RWPE2 (cell line): ENCODE results near the gene SH3GL2.

ENCODE experiments used
- ATAC-seq: fragments of 200-7000 bp; cut with Tn5 transposase; 3 replicates; pipeline ENCODE4 v1.9.1; 2021; ENCODE audit warnings: low read depth
- DNase-seq: peaks from one replicate; pipeline ENCODE4 v3.0.0-alpha.2; 2020; ENCODE audit warnings: low spot score
- H3K27ac ChIP-seq: fragments of 450-650 bp; 2 replicates; pipeline ENCODE4 v1.5.1; 2017; ENCODE audit warnings: mild to moderate bottlenecking; ENCODE audit not compliant: poor library complexity, severe bottlenecking
- H3K27me3 ChIP-seq: fragments of 250-450 bp; sonication (Bioruptor Pico); 2 replicates; pipeline ENCODE4 v1.5.1; 2021; ENCODE audit warnings: mild to moderate bottlenecking, moderate library complexity; ENCODE audit not compliant: insufficient read depth, poor library complexity, severe bottlenecking
- H3K36me3 ChIP-seq: fragments of 250-450 bp; sonication (Bioruptor Pico); 2 replicates; pipeline ENCODE4 v1.5.1; 2020; ENCODE audit warnings: low read depth, mild to moderate bottlenecking, moderate library complexity
- H3K4me1 ChIP-seq: fragments of 250-450 bp; sonication (Bioruptor Pico); 2 replicates; pipeline ENCODE4 v1.5.1; 2021; ENCODE audit warnings: mild to moderate bottlenecking, moderate library complexity; ENCODE audit not compliant: insufficient read depth, poor library complexity, severe bottlenecking
- H3K4me3 ChIP-seq: fragments of 250-450 bp; sonication (Bioruptor Pico); 2 replicates; pipeline ENCODE4 v1.5.1; 2021; ENCODE audit warnings: mild to moderate bottlenecking, moderate library complexity; ENCODE audit not compliant: severe bottlenecking
- H3K9me3 ChIP-seq: fragments of 250-450 bp; sonication (Bioruptor Pico); 2 replicates; pipeline ENCODE4 v1.5.1; 2021; ENCODE audit warnings: mild to moderate bottlenecking, moderate library complexity; ENCODE audit not compliant: severe bottlenecking
- TF ChIP-seq, protein P1 (sequence below): fragments of 450-650 bp; IDR thresholded peaks from one replicate; pipeline ENCODE4 v1.5.1; 2017; ENCODE audit warnings: mild to moderate bottlenecking, moderate library complexity; ENCODE audit not compliant: poor library complexity, severe bottlenecking

SH3GL2 gene

DNA sequence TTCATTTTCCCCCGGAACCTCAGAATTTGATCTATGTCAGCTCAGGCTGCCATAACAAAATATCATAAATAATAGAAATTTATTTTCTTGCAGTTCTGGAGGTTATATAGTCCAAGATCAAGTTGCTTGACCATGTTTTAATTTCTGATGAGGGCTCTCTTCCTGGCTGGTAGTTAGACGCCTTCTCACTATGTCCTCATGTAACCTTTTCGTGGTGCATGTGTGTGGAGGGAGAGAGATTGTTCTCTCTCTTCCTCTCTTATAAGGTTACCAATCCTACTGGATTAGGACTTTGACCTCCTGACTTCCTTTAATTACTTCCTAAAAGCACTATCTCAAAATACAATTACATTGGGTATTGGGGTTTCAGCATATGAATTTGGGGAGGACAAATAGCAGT, 198.6 kb downstream of the SH3GL2 start:
- TF ChIP-seq, protein P1, sequence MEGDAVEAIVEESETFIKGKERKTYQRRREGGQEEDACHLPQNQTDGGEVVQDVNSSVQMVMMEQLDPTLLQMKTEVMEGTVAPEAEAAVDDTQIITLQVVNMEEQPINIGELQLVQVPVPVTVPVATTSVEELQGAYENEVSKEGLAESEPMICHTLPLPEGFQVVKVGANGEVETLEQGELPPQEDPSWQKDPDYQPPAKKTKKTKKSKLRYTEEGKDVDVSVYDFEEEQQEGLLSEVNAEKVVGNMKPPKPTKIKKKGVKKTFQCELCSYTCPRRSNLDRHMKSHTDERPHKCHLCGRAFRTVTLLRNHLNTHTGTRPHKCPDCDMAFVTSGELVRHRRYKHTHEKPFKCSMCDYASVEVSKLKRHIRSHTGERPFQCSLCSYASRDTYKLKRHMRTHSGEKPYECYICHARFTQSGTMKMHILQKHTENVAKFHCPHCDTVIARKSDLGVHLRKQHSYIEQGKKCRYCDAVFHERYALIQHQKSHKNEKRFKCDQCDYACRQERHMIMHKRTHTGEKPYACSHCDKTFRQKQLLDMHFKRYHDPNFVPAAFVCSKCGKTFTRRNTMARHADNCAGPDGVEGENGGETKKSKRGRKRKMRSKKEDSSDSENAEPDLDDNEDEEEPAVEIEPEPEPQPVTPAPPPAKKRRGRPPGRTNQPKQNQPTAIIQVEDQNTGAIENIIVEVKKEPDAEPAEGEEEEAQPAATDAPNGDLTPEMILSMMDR: no peak
- ATAC-seq (no peak), DNase-seq (no peak)
- Histone ChIP-seq H3K27ac (no peak overlapping the region), H3K4me1 (no peaks in the 10 kb centered on the region), H3K4me3 (no peak overlapping the region), H3K27me3 (peaks cover 4% of the 10 kb centered on the region), H3K9me3 (no peaks in the 10 kb centered on the region), H3K36me3 (no peaks in the 10 kb centered on the region)

GRCh38 chr9:17782430-17783149, 203.7 kb downstream of the SH3GL2 start:
- no peaks in the 10 kb centered on the region for H3K9me3 ChIP-seq
- peaks cover 4% of the 10 kb centered on the region for H3K27me3 ChIP-seq
- no peaks in the 10 kb centered on the region for H3K4me1 ChIP-seq
- H3K36me3 ChIP-seq: no peaks in the 10 kb centered on the region
- no peak overlapping the region for H3K4me3 ChIP-seq
- TF ChIP-seq, protein P1: no peak
- H3K27ac ChIP-seq: no peak overlapping the region
- ATAC-seq: no peak
- DNase-seq: no peak

DNA sequence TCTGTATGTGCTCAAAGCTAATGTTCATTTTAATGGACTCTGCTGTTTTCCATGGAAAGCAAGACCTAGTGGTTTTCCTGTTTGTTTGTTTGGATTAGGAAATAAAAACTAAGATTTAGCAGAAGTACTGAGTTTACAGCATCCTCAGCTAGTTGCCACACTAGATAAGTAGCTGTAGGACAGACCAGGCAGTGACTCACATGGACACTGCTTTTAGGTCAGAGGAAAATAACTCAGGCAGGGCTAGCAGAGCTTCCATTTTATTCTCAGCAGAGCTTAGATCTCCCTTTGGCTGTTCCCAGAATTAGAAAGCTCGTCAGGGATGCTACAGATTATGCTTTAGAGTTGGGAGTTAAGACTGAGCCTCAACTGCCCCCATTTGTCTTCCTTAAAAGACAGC, 204.4 kb downstream of the SH3GL2 start:
- H3K9me3 ChIP-seq: no peaks in the 10 kb centered on the region
- ATAC-seq: no peak
- TF ChIP-seq, protein P1: no peak
- no peak overlapping the region for H3K4me3 ChIP-seq
- no peaks in the 10 kb centered on the region for H3K36me3 ChIP-seq
- no peak for DNase-seq
- no peaks in the 10 kb centered on the region for H3K4me1 ChIP-seq
- no peak overlapping the region for H3K27ac ChIP-seq
- H3K27me3 ChIP-seq: peaks cover 4% of the 10 kb centered on the region

- Histone ChIP-seq H3K27ac (no peak overlapping the region), H3K27me3 (peaks cover 4% of the 10 kb centered on the region), H3K36me3 (no peaks in the 10 kb centered on the region), H3K9me3 (no peaks in the 10 kb centered on the region), H3K4me3 (no peak overlapping the region), H3K4me1 (no peaks in the 10 kb centered on the region)
- DNase-seq: no peak
- TF ChIP-seq, protein P1: no peak
- no peak for ATAC-seq
Measured at GRCh38 chr9:17789316-17789715, 210.4 kb downstream of the SH3GL2 start.
